Lower leg skin (tissue), 4 donors: ENCODE measurements around the gene TCF7L2. TPM values are rescaled to one million over a fixed set of nuclear protein-coding genes. Genes with fewer than 3 reads are reported as not detected.

ENCODE experiments used
- DNase-seq, 2 donors: peaks; one replicate each; pipeline ENCODE4 v3.0.0-alpha.2; 2019; ENCODE audit warnings: low spot score in 2 of 2
- H3K4me3 ChIP-seq: fragments of 200-600 bp; sonication (generic); 2 replicates; pipeline ENCODE4 v1.5.1; 2017; ENCODE audit warnings: mild to moderate bottlenecking, low read depth; ENCODE audit not compliant: poor library complexity, severe bottlenecking
- POLR2A ChIP-seq, 2 donors: fragments of 450-650 bp; IDR thresholded peaks; one replicate each; pipeline ENCODE4 v1.6.1; 2016 to 2017; ENCODE audit warnings: antibody characterized with exemption in 2 of 2, mild to moderate bottlenecking in 1 of 2, moderate library complexity in 1 of 2
- WGBS, 2 donors: methylation state at CpG; one replicate each; pipeline ENCODE4 v1.1.5; 2018; 5-methylcytosine and 5-hydroxymethylcytosine counted together
- intact Hi-C: fragments of 100-400 bp; cut with DNase I; formaldehyde crosslinking; loops from one replicate; pipeline ENCODE4 v1.15.0; 2023; ENCODE audit warnings: low total_unique reads
- total RNA-seq, 4 donors: library from RNA; depleted of rRNA; stranded (reverse); fragments of >200 nt; gene quantifications; one replicate each; pipeline ENCODE4 v1.1.0, GENCODE V29; 2016
- TF ChIP-seq, protein P1 (sequence below), 3 donors: fragments of 450-650 bp; IDR thresholded peaks; one replicate each; pipeline ENCODE4 v1.5.1; 2016; ENCODE audit warnings: antibody characterized with exemption in 3 of 3, mild to moderate bottlenecking in 3 of 3, moderate library complexity in 2 of 3

Gene TCF7L2
- total RNA-seq, 4 donors from 2014 or later: 5.6 to 23.1 (median 16.2) TPM

DNA sequence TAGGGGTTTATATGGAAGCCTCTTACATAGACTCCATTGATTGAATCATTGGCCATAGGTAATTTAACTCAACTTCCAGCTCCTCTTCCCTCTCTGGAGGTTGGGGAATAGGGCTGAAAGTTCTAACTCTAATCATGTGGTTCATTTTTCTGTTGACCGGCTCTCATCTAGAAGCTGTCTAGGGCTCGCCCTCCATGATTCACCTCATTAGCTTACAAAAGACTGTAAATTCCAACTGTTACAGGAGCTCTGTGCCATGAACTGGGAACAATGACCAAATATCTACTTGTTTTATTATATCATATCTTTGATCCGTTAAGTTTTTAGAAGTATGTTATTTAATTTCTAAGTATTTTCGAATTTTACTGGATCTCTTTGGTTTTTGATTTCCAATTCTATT is 263.0 kb downstream of the TCF7L2 start:
- intact Hi-C loops: no loop called here

DNA sequence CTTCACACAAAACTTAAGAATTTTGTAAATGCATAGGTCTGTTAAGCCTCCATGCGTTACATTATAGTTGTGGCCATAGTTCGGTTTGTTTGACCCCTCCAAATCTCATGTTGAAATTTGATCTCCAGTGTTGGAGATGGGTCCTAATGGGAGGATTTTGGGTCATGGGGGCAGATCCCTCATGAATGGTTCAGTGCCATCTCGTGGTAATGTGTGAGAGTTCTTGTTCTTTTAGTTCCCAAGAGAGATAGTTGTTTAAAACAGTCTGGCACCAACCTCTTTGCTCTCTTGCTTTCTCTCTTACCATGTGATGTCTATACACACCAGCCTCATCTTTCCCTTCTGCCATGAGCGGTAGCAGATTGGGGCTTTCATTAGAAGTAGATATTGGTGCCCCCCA is 264.3 kb downstream of the TCF7L2 start:
- no peak overlapping the region for H3K4me3 ChIP-seq
- no peak for DNase-seq
- intact Hi-C loops: no loop called here
- TF ChIP-seq, protein P1, sequence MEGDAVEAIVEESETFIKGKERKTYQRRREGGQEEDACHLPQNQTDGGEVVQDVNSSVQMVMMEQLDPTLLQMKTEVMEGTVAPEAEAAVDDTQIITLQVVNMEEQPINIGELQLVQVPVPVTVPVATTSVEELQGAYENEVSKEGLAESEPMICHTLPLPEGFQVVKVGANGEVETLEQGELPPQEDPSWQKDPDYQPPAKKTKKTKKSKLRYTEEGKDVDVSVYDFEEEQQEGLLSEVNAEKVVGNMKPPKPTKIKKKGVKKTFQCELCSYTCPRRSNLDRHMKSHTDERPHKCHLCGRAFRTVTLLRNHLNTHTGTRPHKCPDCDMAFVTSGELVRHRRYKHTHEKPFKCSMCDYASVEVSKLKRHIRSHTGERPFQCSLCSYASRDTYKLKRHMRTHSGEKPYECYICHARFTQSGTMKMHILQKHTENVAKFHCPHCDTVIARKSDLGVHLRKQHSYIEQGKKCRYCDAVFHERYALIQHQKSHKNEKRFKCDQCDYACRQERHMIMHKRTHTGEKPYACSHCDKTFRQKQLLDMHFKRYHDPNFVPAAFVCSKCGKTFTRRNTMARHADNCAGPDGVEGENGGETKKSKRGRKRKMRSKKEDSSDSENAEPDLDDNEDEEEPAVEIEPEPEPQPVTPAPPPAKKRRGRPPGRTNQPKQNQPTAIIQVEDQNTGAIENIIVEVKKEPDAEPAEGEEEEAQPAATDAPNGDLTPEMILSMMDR (IDR thresholded peaks at IDR 0.05): no peak
- TF ChIP-seq POLR2A (IDR thresholded peaks at IDR 0.05): no peak
- WGBS, 2 donors: 80 to 82% methylated on average over 4 of the region's 4 CpGs

More for the DNA sequence above, 263.0 kb downstream of the TCF7L2 start:
- WGBS, 2 donors: 88 to 93% methylated on average over 4 of the region's 4 CpGs
- DNase-seq: no peak
- H3K4me3 ChIP-seq: no peak overlapping the region
- no peak for TF ChIP-seq POLR2A (IDR thresholded peaks at IDR 0.05)
- TF ChIP-seq, protein P1 (IDR thresholded peaks at IDR 0.05): no peak

DNA sequence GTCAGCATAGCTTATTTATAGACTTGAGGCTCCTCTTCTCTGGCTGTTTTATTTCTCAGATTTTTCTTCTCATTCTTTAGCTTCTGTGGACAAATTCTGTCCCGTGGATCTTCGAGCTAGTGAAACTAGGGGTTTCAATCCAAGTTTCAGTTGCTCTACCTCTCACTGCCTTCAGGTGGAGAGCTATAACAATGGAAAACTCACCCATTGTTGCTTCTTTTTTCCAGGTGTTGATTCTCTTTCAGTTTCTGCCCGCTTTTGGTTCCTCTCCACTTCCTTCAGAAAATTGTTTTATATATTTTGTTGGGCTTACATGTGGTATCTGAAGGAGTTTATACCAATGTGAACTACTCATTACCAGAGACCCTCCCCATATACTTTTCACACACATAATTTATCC is 266.1 kb downstream of the TCF7L2 start:
- no peak overlapping the region for H3K4me3 ChIP-seq
- no peak for DNase-seq
- intact Hi-C loops: no loop called here
- 43 to 47% methylated on average over 3 of the region's 3 CpGs for WGBS, 2 donors
- no peak for TF ChIP-seq POLR2A (IDR thresholded peaks at IDR 0.05)
- TF ChIP-seq, protein P1 (IDR thresholded peaks at IDR 0.05): no peak
